ENCODE data around the gene OCRL.

Gene OCRL

GRCh38 chrX:129585691-129586090 lies 45.6 kb downstream of the OCRL start:
- DNase-seq = peak; percentile 62

GRCh38 chrX:129586446-129586845 lies 46.4 kb downstream of the OCRL start:
- no peak for DNase-seq

- no peak for DNase-seq
Measured at GRCh38 chrX:129590596-129590995, 50.5 kb downstream of the OCRL start.

GRCh38 chrX:129593137-129593536 lies 53.1 kb downstream of the OCRL start:
- no peak for DNase-seq

GRCh38 chrX:129594781-129595180 lies 54.7 kb downstream of the OCRL start:
- DNase-seq = no peak

- DNase-seq = no peak
Measured at GRCh38 chrX:129596077-129596476, 56.0 kb downstream of the OCRL start.

- no peak for DNase-seq
Measured at GRCh38 chrX:129597905-129598304, 57.8 kb downstream of the OCRL start.

GRCh38 chrX:129599499-129599898 lies 59.4 kb downstream of the OCRL start:
- no peak for DNase-seq

- DNase-seq = no peak
Measured at GRCh38 chrX:129599996-129600395, 59.9 kb downstream of the OCRL start.

- DNase-seq = no peak
Measured at GRCh38 chrX:129600981-129601424, 60.9 kb downstream of the OCRL start.

GRCh38 chrX:129606918-129607317 lies 66.9 kb downstream of the OCRL start:
- DNase-seq = peak; percentile 42

GRCh38 chrX:129608496-129608895 lies 68.4 kb downstream of the OCRL start:
- no peak for DNase-seq

GRCh38 chrX:129609395-129609794 lies 69.3 kb downstream of the OCRL start:
- no peak for DNase-seq

- no peak for DNase-seq
Measured at GRCh38 chrX:129612396-129612795, 72.3 kb downstream of the OCRL start.

GRCh38 chrX:129613596-129613995 lies 73.5 kb downstream of the OCRL start:
- no peak for DNase-seq

GRCh38 chrX:129614481-129615255 lies 74.6 kb downstream of the OCRL start:
- no peak for DNase-seq

- no peak for DNase-seq
Measured at GRCh38 chrX:129617420-129617819, 77.4 kb downstream of the OCRL start.

- no peak for DNase-seq
Measured at GRCh38 chrX:129618997-129619396, 78.9 kb downstream of the OCRL start.

- DNase-seq = peak; percentile 67
Measured at GRCh38 chrX:129622757-129623301, 82.8 kb downstream of the OCRL start.

GRCh38 chrX:129626026-129626425 lies 86.0 kb downstream of the OCRL start:
- DNase-seq = no peak

GRCh38 chrX:129629837-129630236 lies 89.8 kb downstream of the OCRL start:
- DNase-seq = no peak

- no peak for DNase-seq
Measured at GRCh38 chrX:129631849-129632248, 91.8 kb downstream of the OCRL start.

GRCh38 chrX:129632443-129632842 lies 92.4 kb downstream of the OCRL start:
- DNase-seq = no peak

GRCh38 chrX:129634541-129634940 lies 94.5 kb downstream of the OCRL start:
- DNase-seq = no peak

Measured in fibroblast of skin of back (primary cell).